Upper lobe of left lung (tissue), 4 donors: Measurements from ENCODE around the gene SFMBT2.

Experiments
- CTCF ChIP-seq, 6 experiments: fragments of 450-650 bp in 4 of 6; fragments of 200-600 bp in 2 of 6; sonication (generic) in 2 of 6; IDR thresholded peaks; one replicate each; pipeline ENCODE4 v1.5.1; 2016 to 2019; ENCODE audit warnings: antibody characterized with exemption in 6 of 6
- POLR2A ChIP-seq, 4 donors: fragments of 450-650 bp; IDR thresholded peaks; one replicate each; pipeline ENCODE4 v1.5.1; 2016 to 2017; ENCODE audit warnings: antibody characterized with exemption in 4 of 4, mild to moderate bottlenecking in 2 of 4

- TF ChIP-seq CTCF (IDR thresholded peaks at IDR 0.05) (no peak), POLR2A (IDR thresholded peaks at IDR 0.05) (no peak)
Observed at GRCh38 chr10:7359356-7359755, 51.5 kb downstream of the SFMBT2 start.
